CD4-positive, alpha-beta T cell (primary cell): ENCODE data around the gene MSH2. TPM values are rescaled to one million over a fixed set of nuclear protein-coding genes. Genes with fewer than 3 reads are reported as not detected.

Source experiments
- ATAC-seq: fragments of 200-7000 bp; cut with Tn5 transposase; one replicate; pipeline ENCODE4 v1.10.0; 2022; ENCODE audit warnings: mild to moderate bottlenecking; ENCODE audit not compliant: poor library complexity
- CTCF ChIA-PET: fragments of 350-600 bp; sonication (Branson Sonifier 250); formaldehyde crosslinking; loops from one replicate; lab custom pipeline; 2021; ENCODE audit warnings: antibody characterized with exemption, inconsistent platforms; lab: Charles Lee
- POLR2A ChIA-PET: fragments of 350-600 bp; sonication (Branson Sonifier 250); formaldehyde crosslinking; loops from one replicate; lab custom pipeline; 2021; ENCODE audit warnings: antibody characterized with exemption, inconsistent platforms; lab: Charles Lee
- DNase-seq, 14 experiments: peaks; one replicate each; pipeline ENCODE4 v3.0.0-alpha.2; 2013 to 2020; ENCODE audit warnings: mixed read lengths in 2 of 14
- H3K27ac ChIP-seq, 2 donors: one replicate each; pipeline versions ENCODE4 v1.5.1 to v1.7.0; 2013; ENCODE audit warnings: low read length in 2 of 2, low read depth in 1 of 2, mild to moderate bottlenecking in 1 of 2
- H3K27me3 ChIP-seq, 2 experiments: 1 replicate in 1 of 2; 2 replicates in 1 of 2; pipeline versions ENCODE4 v1.6.1 to v1.7.0; 2013; ENCODE audit warnings: low read length in 2 of 2, control low read depth in 1 of 2, mild to moderate bottlenecking in 1 of 2, moderate library complexity in 1 of 2; ENCODE audit not compliant: insufficient read depth in 2 of 2, control insufficient read depth in 1 of 2
- H3K36me3 ChIP-seq: one replicate; pipeline ENCODE4 v1.6.1; 2013; ENCODE audit warnings: low read length, control low read depth; ENCODE audit not compliant: insufficient read depth
- H3K4me1 ChIP-seq: one replicate; pipeline ENCODE4 v1.6.1; 2013; ENCODE audit warnings: low read length, control low read depth; ENCODE audit not compliant: insufficient read depth
- H3K4me3 ChIP-seq: one replicate; pipeline ENCODE4 v1.5.1; 2013; ENCODE audit warnings: mild to moderate bottlenecking, low read length, moderate library complexity
- H3K9me3 ChIP-seq, 2 experiments: 1 replicate in 1 of 2; 2 replicates in 1 of 2; pipeline versions ENCODE4 v1.6.1 to v1.7.0; 2013; ENCODE audit warnings: low read length in 2 of 2, mild to moderate bottlenecking in 2 of 2, control low read depth in 1 of 2, moderate library complexity in 1 of 2; ENCODE audit not compliant: control insufficient read depth in 1 of 2, insufficient read depth in 1 of 2
- H3K27ac Mint-ChIP-seq: one replicate; pipeline ENCODE4 v1.8.0; 2020; ENCODE audit warnings: mixed read lengths
- H3K27me3 Mint-ChIP-seq: one replicate; pipeline ENCODE4 v1.8.0; 2021; ENCODE audit warnings: mixed read lengths
- H3K36me3 Mint-ChIP-seq: one replicate; pipeline ENCODE4 v1.8.0; 2021; ENCODE audit warnings: low read depth, mixed read lengths
- H3K4me1 Mint-ChIP-seq: one replicate; pipeline ENCODE4 v1.8.0; 2021; ENCODE audit warnings: low read depth, mixed read lengths
- H3K4me3 Mint-ChIP-seq: one replicate; pipeline ENCODE4 v1.8.0; 2020; ENCODE audit warnings: mild to moderate bottlenecking, mixed read lengths
- H3K9me3 Mint-ChIP-seq: one replicate; pipeline ENCODE4 v1.8.0; 2020; ENCODE audit warnings: mixed read lengths
- intact Hi-C, 2 experiments: fragments of 100-400 bp; cut with DNase I in 1 of 2; cut with micrococcal nuclease in 1 of 2; formaldehyde crosslinking; loops; one replicate each; pipeline versions ENCODE4 v1.15.1 to v1.9.0; 2023 to 2025; cut with DNase I, micrococcal nuclease
- total RNA-seq, 174 experiments: library from RNA in 2 of 174; stranded (reverse) in 2 of 174; gene quantifications; one replicate each; pipeline ENCODE4 v1.2.3 and lab custom pipeline; 2021 to 2026
- TF ChIP-seq, protein P1 (sequence below): fragments of 200-600 bp; IDR thresholded peaks from one replicate; pipeline ENCODE4 v1.8.0; 2022; ENCODE audit warnings: antibody characterized with exemption, mild to moderate bottlenecking

The MSH2 gene
- total RNA-seq, 2 experiments from 2014 or later, result 7.1 to 8.2 TPM

DNA sequence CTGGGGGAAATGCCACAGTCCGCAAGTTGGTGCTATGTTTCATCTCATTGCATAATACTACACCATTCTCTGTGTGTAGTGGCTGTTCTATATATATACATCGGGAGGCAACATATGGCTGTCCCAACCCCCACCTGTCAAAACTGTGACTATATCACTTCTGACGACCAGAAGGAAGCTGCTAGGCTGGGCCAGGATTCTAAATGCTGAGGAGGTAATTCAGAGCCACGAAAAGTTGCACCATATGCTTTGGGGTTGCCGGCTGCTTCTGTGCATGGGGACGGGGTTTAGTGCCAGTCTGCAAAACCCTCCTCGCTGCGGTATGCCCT lies 117.3 kb downstream of the MSH2 start:
- Mint-ChIP-seq H3K36me3 (no peaks in the 10 kb centered on the region), H3K27ac (peak overlapping the region; percentile 37), H3K4me1 (peaks cover 11% of the 10 kb centered on the region), H3K9me3 (no peaks in the 10 kb centered on the region), H3K4me3 (peak overlapping the region; percentile 75), H3K27me3 (no peaks in the 10 kb centered on the region)
- Histone ChIP-seq H3K27ac (no peak overlapping the region), H3K27me3 (no peaks in the 10 kb centered on the region), H3K4me1 (peaks cover 18% of the 10 kb centered on the region), H3K9me3 (no peaks in the 10 kb centered on the region), H3K36me3 (no peaks in the 10 kb centered on the region), H3K4me3 (peak overlapping the region; percentile 59)
- TF ChIP-seq, protein P1, sequence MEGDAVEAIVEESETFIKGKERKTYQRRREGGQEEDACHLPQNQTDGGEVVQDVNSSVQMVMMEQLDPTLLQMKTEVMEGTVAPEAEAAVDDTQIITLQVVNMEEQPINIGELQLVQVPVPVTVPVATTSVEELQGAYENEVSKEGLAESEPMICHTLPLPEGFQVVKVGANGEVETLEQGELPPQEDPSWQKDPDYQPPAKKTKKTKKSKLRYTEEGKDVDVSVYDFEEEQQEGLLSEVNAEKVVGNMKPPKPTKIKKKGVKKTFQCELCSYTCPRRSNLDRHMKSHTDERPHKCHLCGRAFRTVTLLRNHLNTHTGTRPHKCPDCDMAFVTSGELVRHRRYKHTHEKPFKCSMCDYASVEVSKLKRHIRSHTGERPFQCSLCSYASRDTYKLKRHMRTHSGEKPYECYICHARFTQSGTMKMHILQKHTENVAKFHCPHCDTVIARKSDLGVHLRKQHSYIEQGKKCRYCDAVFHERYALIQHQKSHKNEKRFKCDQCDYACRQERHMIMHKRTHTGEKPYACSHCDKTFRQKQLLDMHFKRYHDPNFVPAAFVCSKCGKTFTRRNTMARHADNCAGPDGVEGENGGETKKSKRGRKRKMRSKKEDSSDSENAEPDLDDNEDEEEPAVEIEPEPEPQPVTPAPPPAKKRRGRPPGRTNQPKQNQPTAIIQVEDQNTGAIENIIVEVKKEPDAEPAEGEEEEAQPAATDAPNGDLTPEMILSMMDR, result no peak
- ATAC-seq (no peak), DNase-seq (peak in 1 of 14 experiments; percentile 5)
- intact Hi-C loops, result loop anchor here in 1 of 2 experiments (1.0 kb wide), 1 partner anchor 117 kb away; the partner anchor contains the start of gene MSH2
- ChIA-PET CTCF (no interaction called here), POLR2A (interaction anchor here (1.0 to 1.6 kb wide), 3 partner anchors 8 to 263 kb away, joined by 3 read pairs; no protein-coding TSS in a partner anchor)

DNA sequence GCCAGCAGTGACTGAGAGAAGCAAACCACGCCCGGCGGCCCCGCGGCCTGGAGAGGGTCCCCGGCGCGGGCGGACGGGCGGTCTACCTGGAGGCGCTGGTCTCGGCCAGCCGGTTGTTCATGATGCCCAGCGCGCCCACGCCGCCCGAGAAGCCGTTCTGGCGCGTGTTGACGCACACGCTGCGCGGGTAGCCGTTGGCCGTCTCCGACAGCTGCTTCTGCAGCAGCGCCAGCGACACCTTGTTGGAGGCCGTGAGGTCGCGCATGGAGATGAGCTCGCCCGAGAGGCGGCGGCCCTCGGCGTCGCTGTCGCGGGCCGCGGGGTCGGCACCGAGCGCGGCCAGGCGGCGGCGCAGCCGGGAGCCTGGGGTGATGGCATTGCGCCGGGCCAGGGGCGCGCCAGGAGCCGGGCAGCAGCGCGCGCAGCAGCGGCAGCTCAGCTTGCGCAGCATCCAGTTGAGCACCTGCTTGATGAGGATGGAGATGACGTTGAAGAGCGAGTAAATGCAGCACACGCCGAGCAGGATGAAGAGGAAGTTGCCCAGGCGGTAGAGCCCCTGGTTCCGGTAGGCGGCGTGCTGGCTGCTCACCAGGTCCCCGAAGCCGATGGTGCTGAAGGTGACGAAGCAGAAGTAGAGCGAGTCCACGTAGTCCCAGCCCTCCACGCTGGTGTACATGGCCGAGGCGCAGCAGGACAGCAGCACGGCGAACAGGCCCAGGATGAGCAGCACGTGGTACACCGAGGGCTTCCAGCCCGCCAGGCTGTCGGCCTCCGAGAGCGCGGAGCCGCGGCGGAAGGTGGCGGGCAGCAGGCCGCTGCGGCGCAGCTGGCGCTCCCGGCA lies 118.1 kb downstream of the MSH2 start:
- no peaks in the 10 kb centered on the region for H3K27me3 ChIP-seq
- peak overlapping the region; percentile 93 for H3K4me3 Mint-ChIP-seq
- H3K4me1 Mint-ChIP-seq, result peaks cover 11% of the 10 kb centered on the region
- peaks cover 18% of the 10 kb centered on the region for H3K4me1 ChIP-seq
- no peaks in the 10 kb centered on the region for H3K36me3 ChIP-seq
- H3K27ac ChIP-seq, result no peak overlapping the region
- TF ChIP-seq, protein P1, result peak; percentile 60
- H3K4me3 ChIP-seq, result peak overlapping the region; percentile 59
- no peaks in the 10 kb centered on the region for H3K27me3 Mint-ChIP-seq
- POLR2A ChIA-PET, result interaction anchor here (1.0 to 1.6 kb wide), 3 partner anchors 9 to 262 kb away, joined by 3 read pairs; no protein-coding TSS in a partner anchor
- H3K9me3 ChIP-seq, result no peaks in the 10 kb centered on the region
- peak; percentile 92 for ATAC-seq
- CTCF ChIA-PET, result interaction anchor here (0.5 kb wide), 1 partner anchor 307 kb away, joined by 4 read pairs; no protein-coding TSS in a partner anchor
- H3K9me3 Mint-ChIP-seq, result no peaks in the 10 kb centered on the region
- intact Hi-C loops, result loop anchor here in 1 of 2 experiments (1.0 kb wide), 1 partner anchor 118 kb away; the partner anchor contains the start of gene MSH2
- no peaks in the 10 kb centered on the region for H3K36me3 Mint-ChIP-seq
- DNase-seq, result peak; percentile 51 to 89 (median 68)
- peak overlapping the region; percentile 77 for H3K27ac Mint-ChIP-seq

DNA sequence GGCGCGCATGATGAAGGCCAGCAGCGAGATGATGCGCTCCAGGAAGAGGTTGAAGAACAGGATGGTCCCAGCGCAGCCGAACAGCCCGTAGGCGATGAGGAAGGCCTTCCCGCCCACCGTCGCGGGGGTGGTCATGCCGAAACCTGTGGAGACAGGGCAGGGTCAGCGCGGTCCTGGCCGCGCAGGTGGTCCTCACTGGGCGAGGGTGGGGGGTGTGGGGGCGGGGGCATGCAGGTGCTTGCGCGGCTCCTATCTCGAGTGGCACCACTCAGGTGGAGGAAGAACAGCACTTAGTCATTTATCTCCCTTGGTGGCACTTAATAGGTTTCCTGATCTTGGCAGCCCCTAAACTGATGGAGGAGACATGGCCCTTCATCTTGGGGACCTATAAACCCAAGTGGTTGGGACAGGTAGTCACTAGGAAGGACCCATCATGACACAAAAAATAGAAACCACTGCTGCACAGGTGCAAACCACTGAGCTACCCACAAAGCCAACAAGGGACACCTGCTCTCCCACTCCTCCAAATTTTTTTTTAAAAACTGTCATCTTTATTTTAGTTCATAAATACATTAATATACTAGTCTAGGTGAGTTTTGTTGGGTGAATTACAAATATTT lies 118.8 kb downstream of the MSH2 start:
- Mint-ChIP-seq H3K9me3 (no peaks in the 10 kb centered on the region), H3K27ac (peak overlapping the region; percentile 77), H3K36me3 (no peaks in the 10 kb centered on the region), H3K4me3 (peak overlapping the region; percentile 93), H3K4me1 (peaks cover 11% of the 10 kb centered on the region), H3K27me3 (no peaks in the 10 kb centered on the region)
- Histone ChIP-seq H3K27me3 (no peaks in the 10 kb centered on the region), H3K9me3 (no peaks in the 10 kb centered on the region), H3K4me3 (peak overlapping the region; percentile 59), H3K4me1 (peaks cover 18% of the 10 kb centered on the region), H3K36me3 (no peaks in the 10 kb centered on the region), H3K27ac (no peak overlapping the region)
- ChIA-PET POLR2A (interaction anchor here (1.1 to 1.6 kb wide), 2 partner anchors 246 to 262 kb away, joined by 3 read pairs; no protein-coding TSS in a partner anchor), CTCF (interaction anchor here (0.5 kb wide), 1 partner anchor 308 kb away, joined by 4 read pairs; no protein-coding TSS in a partner anchor)
- DNase-seq (peak in 1 of 14 experiments; percentile 5), ATAC-seq (no peak)
- TF ChIP-seq, protein P1, result no peak
- intact Hi-C loops, result no loop called here
